Hepatocyte (in vitro differentiated cells): ENCODE measurements around the gene PTPN9.

Source experiments
- CTCF ChIP-seq: fragments of 200-600 bp; sonication (generic); IDR thresholded peaks from 2 replicates; pipeline ENCODE4 v1.5.1; 2016; ENCODE audit warnings: antibody characterized with exemption, mild to moderate bottlenecking; ENCODE audit not compliant: poor library complexity
- EZH2phosphoT487 ChIP-seq: fragments of 200-600 bp; sonication (generic); IDR thresholded peaks from one replicate; pipeline ENCODE4 v1.6.1; 2018; ENCODE audit warnings: antibody characterized with exemption, mild to moderate bottlenecking, low read depth, moderate library complexity; ENCODE audit not compliant: unreplicated experiment, severe bottlenecking

GRCh38 chr15:75561888-75562287, 17.2 kb downstream of the PTPN9 start:
- no peak for TF ChIP-seq CTCF
- TF ChIP-seq EZH2phosphoT487: no peak
